GM12892 (cell line): ENCODE measurements around the gene AVPR1B.

Experiments used
- POLR2A ChIP-seq: IDR thresholded peaks from 2 replicates; pipeline ENCODE4 v1.6.1; 2011; ENCODE audit warnings: low read depth, low read length, control low read depth
- POLR2AphosphoS5 ChIP-seq: IDR thresholded peaks from 2 replicates; pipeline ENCODE4 v1.6.1; 2011; ENCODE audit warnings: low read depth, low read length, control low read depth
- TAF1 ChIP-seq: IDR thresholded peaks from 2 replicates; pipeline ENCODE4 v1.6.1; 2011; ENCODE audit warnings: low read depth, mild to moderate bottlenecking, control low read depth, low read length, borderline replicate concordance

DNA sequence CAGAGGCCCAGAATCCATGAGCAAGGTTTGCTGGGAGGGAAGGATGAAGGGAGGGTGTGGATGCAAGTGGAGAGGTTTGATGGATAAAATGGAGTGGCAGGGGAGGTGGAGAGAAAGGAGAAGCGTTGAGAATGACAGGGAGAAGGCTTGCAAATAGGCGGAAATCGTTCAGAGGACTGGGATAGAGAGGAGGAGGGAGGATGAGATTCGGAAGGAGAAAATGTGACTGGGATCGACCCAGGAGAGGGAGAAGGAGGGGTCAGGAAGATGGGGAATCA lies 376 bp downstream of the AVPR1B start:
- TF ChIP-seq POLR2A (no peak), POLR2AphosphoS5 (no peak), TAF1 (no peak)
